ENCODE data around the gene UBASH3B. TPM values are rescaled to one million over a fixed set of nuclear protein-coding genes. Genes with fewer than 3 reads are reported as not detected.

Gene UBASH3B
- total RNA-seq, 1 experiment from 2014 or later: 8.0 TPM

- H2BK5ac ChIP-seq (ENCODE audit: insufficient read length, low read length): no peak overlapping the region
- WGBS (ENCODE audit: extremely low coverage, insufficient read length, low lambda C conversion rate): no CpG with 5 or more reads among the region's 2 CpGs
- no peaks in the 10 kb centered on the region for H3K79me1 ChIP-seq (ENCODE audit: insufficient read depth, low read depth, low read length, poor library complexity, severe bottlenecking)
- no peak overlapping the region for H2AK5ac ChIP-seq (ENCODE audit: insufficient read length, low read length)
- Mint-ChIP-seq H3K4me1 (peaks cover 15 to 23% of the 10 kb centered on the region in 2 experiments), H3K9me3 (no peaks in the 10 kb centered on the region), H3K4me3 (no peak overlapping the region), H3K27ac (no peak overlapping the region), H3K36me3 (ENCODE audit: insufficient read depth in 1 of 3, low read depth in 3 of 3) (no peaks in the 10 kb centered on the region; a peak in 1 of 7 replicates), H3K27me3 (ENCODE audit: low read depth) (no peaks in the 10 kb centered on the region)
- H3K27me3 ChIP-seq (ENCODE audit: insufficient read depth, low read length): no peaks in the 10 kb centered on the region
- no peak overlapping the region for H4K5ac ChIP-seq (ENCODE audit: insufficient read length, low read depth, low read length)
- no peak overlapping the region for H2BK20ac ChIP-seq (ENCODE audit: low read depth, low read length, poor library complexity, severe bottlenecking)
- no peak overlapping the region for H4K8ac ChIP-seq (replicated peaks; ENCODE audit: insufficient read length, low read depth, low read length)
- H3K23ac ChIP-seq (ENCODE audit: insufficient read length, low read depth, low read length): no peak overlapping the region
- no peaks in the 10 kb centered on the region for H3K79me2 ChIP-seq (ENCODE audit: insufficient read depth, low read length)
- H3T11ph ChIP-seq (ENCODE audit: low read length): no peak overlapping the region
- no peak overlapping the region for H3K4ac ChIP-seq (ENCODE audit: low read depth, low read length)
- H3K9ac ChIP-seq (ENCODE audit: extremely low read depth, insufficient read length, low read length): no peak overlapping the region
- no peak overlapping the region for H2BK120ac ChIP-seq (ENCODE audit: low read depth, low read length, poor library complexity, severe bottlenecking)
- TF ChIP-seq, protein P1, sequence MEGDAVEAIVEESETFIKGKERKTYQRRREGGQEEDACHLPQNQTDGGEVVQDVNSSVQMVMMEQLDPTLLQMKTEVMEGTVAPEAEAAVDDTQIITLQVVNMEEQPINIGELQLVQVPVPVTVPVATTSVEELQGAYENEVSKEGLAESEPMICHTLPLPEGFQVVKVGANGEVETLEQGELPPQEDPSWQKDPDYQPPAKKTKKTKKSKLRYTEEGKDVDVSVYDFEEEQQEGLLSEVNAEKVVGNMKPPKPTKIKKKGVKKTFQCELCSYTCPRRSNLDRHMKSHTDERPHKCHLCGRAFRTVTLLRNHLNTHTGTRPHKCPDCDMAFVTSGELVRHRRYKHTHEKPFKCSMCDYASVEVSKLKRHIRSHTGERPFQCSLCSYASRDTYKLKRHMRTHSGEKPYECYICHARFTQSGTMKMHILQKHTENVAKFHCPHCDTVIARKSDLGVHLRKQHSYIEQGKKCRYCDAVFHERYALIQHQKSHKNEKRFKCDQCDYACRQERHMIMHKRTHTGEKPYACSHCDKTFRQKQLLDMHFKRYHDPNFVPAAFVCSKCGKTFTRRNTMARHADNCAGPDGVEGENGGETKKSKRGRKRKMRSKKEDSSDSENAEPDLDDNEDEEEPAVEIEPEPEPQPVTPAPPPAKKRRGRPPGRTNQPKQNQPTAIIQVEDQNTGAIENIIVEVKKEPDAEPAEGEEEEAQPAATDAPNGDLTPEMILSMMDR (conservative IDR thresholded peaks at IDR 0.05): no peak
- no peak overlapping the region for H3K27ac ChIP-seq (ENCODE audit: insufficient read length, low read depth, low read length)
- no peak overlapping the region for H3K4me2 ChIP-seq (ENCODE audit: insufficient read depth, insufficient read length, low read length)
- H3K9me3 ChIP-seq (ENCODE audit: control insufficient read depth, low read depth, low read length): no peaks in the 10 kb centered on the region
- DNase-seq: no peak
- H2BK15ac ChIP-seq (ENCODE audit: low read depth, low read length): no peak overlapping the region
- H3K23me2 ChIP-seq (ENCODE audit: insufficient read length, low read depth, low read length, poor library complexity, severe bottlenecking): no peaks in the 10 kb centered on the region
- H2BK12ac ChIP-seq (ENCODE audit: insufficient read length, low read depth, low read length): no peak overlapping the region
- no peak overlapping the region for H3K14ac ChIP-seq (ENCODE audit: insufficient read depth, low read length)
- no peaks in the 10 kb centered on the region for H3K4me1 ChIP-seq (ENCODE audit: insufficient read depth, low read length)
- H3K56ac ChIP-seq (ENCODE audit: insufficient read length, low read depth, low read length): no peak overlapping the region
- no peak overlapping the region for H2AFZ ChIP-seq (ENCODE audit: low read length)
- H3K18ac ChIP-seq (ENCODE audit: insufficient read length, low read depth, low read length): no peak overlapping the region
- no peak overlapping the region for H4K91ac ChIP-seq (ENCODE audit: insufficient read length, low read depth, low read length)
- H4K20me1 ChIP-seq (ENCODE audit: control insufficient read depth, insufficient read depth, insufficient read length): no peaks in the 10 kb centered on the region
Measured at GRCh38 chr11:122782222-122782621, 126.7 kb downstream of the UBASH3B start.
